Measurements from ENCODE around the gene MAPK8.

MAPK8 gene

DNA sequence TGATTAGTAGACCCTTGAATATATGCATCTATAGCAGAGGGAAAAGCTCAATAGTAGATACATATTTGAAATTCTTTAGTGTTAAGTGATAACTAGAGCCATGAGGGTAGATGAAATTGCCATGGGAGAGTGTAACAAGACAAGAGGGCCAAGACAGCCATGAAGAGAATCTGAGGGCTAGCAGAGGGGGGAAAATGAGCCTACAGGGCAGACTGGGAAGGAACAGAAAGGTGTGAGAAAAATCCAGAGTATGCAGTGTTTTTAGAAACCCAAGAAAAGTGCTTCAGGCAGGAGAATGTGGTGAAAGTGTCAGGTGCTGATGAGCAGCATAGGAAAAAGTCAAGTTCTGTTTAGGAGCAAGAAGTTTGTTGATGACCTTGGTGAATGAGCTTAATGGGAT, 63.0 kb downstream of the MAPK8 start:
- no peak for DNase-seq (ENCODE audit: low read depth in 2 of 2)
- H3K4me3 ChIP-seq (replicated peaks in 1 of 2; ENCODE audit: low read depth in 2 of 2, low read length in 2 of 2), result no peak overlapping the region
- TF ChIP-seq, protein P1, sequence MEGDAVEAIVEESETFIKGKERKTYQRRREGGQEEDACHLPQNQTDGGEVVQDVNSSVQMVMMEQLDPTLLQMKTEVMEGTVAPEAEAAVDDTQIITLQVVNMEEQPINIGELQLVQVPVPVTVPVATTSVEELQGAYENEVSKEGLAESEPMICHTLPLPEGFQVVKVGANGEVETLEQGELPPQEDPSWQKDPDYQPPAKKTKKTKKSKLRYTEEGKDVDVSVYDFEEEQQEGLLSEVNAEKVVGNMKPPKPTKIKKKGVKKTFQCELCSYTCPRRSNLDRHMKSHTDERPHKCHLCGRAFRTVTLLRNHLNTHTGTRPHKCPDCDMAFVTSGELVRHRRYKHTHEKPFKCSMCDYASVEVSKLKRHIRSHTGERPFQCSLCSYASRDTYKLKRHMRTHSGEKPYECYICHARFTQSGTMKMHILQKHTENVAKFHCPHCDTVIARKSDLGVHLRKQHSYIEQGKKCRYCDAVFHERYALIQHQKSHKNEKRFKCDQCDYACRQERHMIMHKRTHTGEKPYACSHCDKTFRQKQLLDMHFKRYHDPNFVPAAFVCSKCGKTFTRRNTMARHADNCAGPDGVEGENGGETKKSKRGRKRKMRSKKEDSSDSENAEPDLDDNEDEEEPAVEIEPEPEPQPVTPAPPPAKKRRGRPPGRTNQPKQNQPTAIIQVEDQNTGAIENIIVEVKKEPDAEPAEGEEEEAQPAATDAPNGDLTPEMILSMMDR (IDR thresholded peaks at IDR 0.05; ENCODE audit: low read depth, low read length), result no peak

DNA sequence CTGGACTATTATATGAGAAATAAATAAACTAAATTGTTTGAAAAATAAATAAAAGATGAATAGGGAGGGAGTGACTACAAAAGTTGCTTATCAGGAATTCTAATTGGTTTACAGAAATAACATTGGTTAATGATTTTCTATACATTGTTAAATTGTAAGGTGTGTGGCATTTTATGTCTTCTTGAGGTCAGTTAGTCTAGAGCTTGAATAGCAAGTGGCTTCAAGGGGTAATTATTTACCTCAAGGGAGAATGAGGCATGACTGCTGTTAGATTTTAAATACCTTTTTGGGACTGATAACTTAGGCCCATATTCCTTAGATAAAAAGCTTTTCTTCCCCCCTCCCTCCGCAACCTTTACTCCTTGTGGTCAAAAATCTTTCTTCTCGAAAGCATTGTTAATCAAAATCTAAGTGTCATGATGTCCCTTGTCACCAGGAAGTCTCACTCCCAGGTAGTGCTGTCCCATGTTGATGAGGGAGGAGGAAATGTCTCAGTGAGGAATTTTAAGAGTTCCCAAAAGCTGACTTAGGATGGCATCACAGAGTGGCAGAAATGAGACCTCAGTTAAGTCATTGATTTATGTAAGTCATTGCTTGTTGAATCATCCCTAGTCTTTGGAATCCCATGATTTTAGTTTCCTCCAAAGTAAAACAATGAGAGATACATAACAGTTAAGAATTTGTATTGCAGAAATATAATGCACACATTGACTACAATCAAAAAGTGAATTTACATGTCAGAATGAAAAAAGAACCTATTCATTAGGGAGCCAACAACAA, 71.5 kb downstream of the MAPK8 start:
- peak in 1 of 2 donors; percentile 21 for DNase-seq (ENCODE audit: low read depth in 2 of 2)
- no peak overlapping the region for H3K4me3 ChIP-seq (replicated peaks in 1 of 2; ENCODE audit: low read depth in 2 of 2, low read length in 2 of 2)
- TF ChIP-seq, protein P1 (IDR thresholded peaks at IDR 0.05; ENCODE audit: low read depth, low read length), result no peak

DNA sequence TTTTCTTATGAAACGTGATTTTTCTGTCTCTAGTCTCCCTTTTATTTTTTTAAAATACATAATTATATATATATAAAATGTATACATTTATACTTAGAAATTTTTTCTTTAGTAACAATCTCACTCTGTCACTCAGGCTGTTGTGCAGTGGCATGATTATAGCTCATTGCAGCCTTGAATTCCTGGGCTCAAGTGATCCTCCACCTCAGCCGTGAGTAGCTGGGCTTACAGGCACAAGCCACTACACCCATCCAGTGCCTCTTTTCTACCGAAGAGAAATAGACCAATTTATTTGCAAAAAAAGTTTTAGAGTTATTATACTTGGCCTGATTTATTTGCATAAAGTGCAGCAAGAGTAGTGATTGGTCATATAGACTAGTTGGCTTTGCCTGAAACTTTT, 72.2 kb downstream of the MAPK8 start:
- no peak overlapping the region for H3K4me3 ChIP-seq (replicated peaks in 1 of 2; ENCODE audit: low read depth in 2 of 2, low read length in 2 of 2)
- no peak for DNase-seq (ENCODE audit: low read depth in 2 of 2)
- TF ChIP-seq, protein P1 (IDR thresholded peaks at IDR 0.05; ENCODE audit: low read depth, low read length), result no peak

DNA sequence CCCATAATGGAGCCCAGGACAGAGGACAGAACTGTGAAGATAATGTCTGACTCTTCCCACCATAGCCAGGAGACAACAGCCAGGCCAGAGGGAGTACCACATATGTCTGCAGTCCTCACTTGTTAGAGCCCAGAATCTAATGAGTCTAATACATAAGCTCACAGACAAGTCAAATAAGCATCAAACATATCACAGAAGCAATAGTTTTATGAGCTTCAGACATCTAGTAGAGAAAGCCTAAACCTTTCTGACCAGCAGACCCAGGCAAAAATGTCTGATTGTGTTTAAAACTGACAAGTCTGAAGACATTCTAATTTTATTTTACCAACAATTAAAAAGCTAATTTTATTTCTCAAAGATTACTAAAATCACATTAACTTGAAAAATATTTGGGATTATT, 75.5 kb downstream of the MAPK8 start:
- TF ChIP-seq, protein P1 (IDR thresholded peaks at IDR 0.05; ENCODE audit: low read depth, low read length), result no peak
- DNase-seq (ENCODE audit: low read depth in 2 of 2), result no peak
- no peak overlapping the region for H3K4me3 ChIP-seq (replicated peaks in 1 of 2; ENCODE audit: low read depth in 2 of 2, low read length in 2 of 2)

- TF ChIP-seq, protein P1 (IDR thresholded peaks at IDR 0.05; ENCODE audit: low read depth, low read length), result no peak
- no peak overlapping the region for H3K4me3 ChIP-seq (replicated peaks in 1 of 2; ENCODE audit: low read depth in 2 of 2, low read length in 2 of 2)
- DNase-seq (ENCODE audit: low read depth in 2 of 2), result no peak
Measured at GRCh38 chr10:48382982-48383381, 76.5 kb downstream of the MAPK8 start.

GRCh38 chr10:48383393-48383792, 76.9 kb downstream of the MAPK8 start:
- no peak for DNase-seq (ENCODE audit: low read depth in 2 of 2)
- TF ChIP-seq, protein P1 (IDR thresholded peaks at IDR 0.05; ENCODE audit: low read depth, low read length), result no peak
- no peak overlapping the region for H3K4me3 ChIP-seq (replicated peaks in 1 of 2; ENCODE audit: low read depth in 2 of 2, low read length in 2 of 2)

- peak; percentile 8 to 34 for DNase-seq (ENCODE audit: low read depth in 2 of 2)
- H3K4me3 ChIP-seq (replicated peaks in 1 of 2; ENCODE audit: low read depth in 2 of 2, low read length in 2 of 2), result no peak overlapping the region
- TF ChIP-seq, protein P1 (IDR thresholded peaks at IDR 0.05; ENCODE audit: low read depth, low read length), result no peak
Measured at GRCh38 chr10:48384699-48384982, 78.2 kb downstream of the MAPK8 start.
